Stomach smooth muscle (tissue), 2 donors: ENCODE measurements around the gene ZNF385B.

Experiments used
- H3K27ac ChIP-seq: one replicate; pipeline ENCODE4 v1.7.0; 2013; ENCODE audit warnings: mild to moderate bottlenecking, low read length, inconsistent platforms
- H3K27me3 ChIP-seq, 2 donors: one replicate each; pipeline ENCODE4 v1.7.0; 2013; ENCODE audit warnings: low read length in 2 of 2; ENCODE audit not compliant: insufficient read depth in 2 of 2, control insufficient read depth in 1 of 2
- H3K36me3 ChIP-seq, 2 donors: one replicate each; pipeline ENCODE4 v1.7.0; 2013; ENCODE audit warnings: low read length in 2 of 2; ENCODE audit not compliant: control insufficient read depth in 2 of 2, insufficient read depth in 2 of 2
- H3K4me1 ChIP-seq: one replicate; pipeline ENCODE4 v1.7.0; 2013; ENCODE audit warnings: low read length; ENCODE audit not compliant: control insufficient read depth, insufficient read depth
- H3K4me3 ChIP-seq, 2 donors: one replicate each; pipeline ENCODE4 v1.7.0; 2013; ENCODE audit warnings: low read length in 2 of 2
- H3K9ac ChIP-seq, 2 donors: one replicate each; pipeline ENCODE4 v1.7.0; 2013; ENCODE audit warnings: low read length in 2 of 2, mild to moderate bottlenecking in 1 of 2
- H3K9me3 ChIP-seq, 2 donors: one replicate each; pipeline ENCODE4 v1.7.0; 2013; ENCODE audit warnings: low read length in 2 of 2; ENCODE audit not compliant: control insufficient read depth in 2 of 2
- donor health status: healthy.
- donor health status: Pancreatic carcinoma.

Gene ZNF385B

GRCh38 chr2:179569831-179570233, 291.6 kb downstream of the ZNF385B start:
- Histone ChIP-seq H3K9ac (no peak overlapping the region), H3K4me1 (no peaks in the 10 kb centered on the region), H3K36me3 (no peaks in the 10 kb centered on the region), H3K27me3 (no peaks in the 10 kb centered on the region), H3K4me3 (no peak overlapping the region), H3K27ac (no peak overlapping the region), H3K9me3 (no peaks in the 10 kb centered on the region)

GRCh38 chr2:179565807-179566206, 295.6 kb downstream of the ZNF385B start:
- H3K4me3 ChIP-seq: no peak overlapping the region
- H3K9ac ChIP-seq: no peak overlapping the region
- no peaks in the 10 kb centered on the region for H3K9me3 ChIP-seq
- no peaks in the 10 kb centered on the region for H3K4me1 ChIP-seq
- no peaks in the 10 kb centered on the region for H3K27me3 ChIP-seq
- no peaks in the 10 kb centered on the region for H3K36me3 ChIP-seq
- no peak overlapping the region for H3K27ac ChIP-seq

GRCh38 chr2:179562330-179562885, 299.0 kb downstream of the ZNF385B start:
- Histone ChIP-seq H3K9ac (no peak overlapping the region), H3K9me3 (no peaks in the 10 kb centered on the region), H3K4me3 (no peak overlapping the region), H3K27me3 (no peaks in the 10 kb centered on the region), H3K4me1 (no peaks in the 10 kb centered on the region), H3K27ac (no peak overlapping the region), H3K36me3 (no peaks in the 10 kb centered on the region)

GRCh38 chr2:179561702-179562101, 299.7 kb downstream of the ZNF385B start:
- H3K9ac ChIP-seq: no peak overlapping the region
- no peak overlapping the region for H3K27ac ChIP-seq

GRCh38 chr2:179560257-179560735, 301.1 kb downstream of the ZNF385B start:
- no peaks in the 10 kb centered on the region for H3K9me3 ChIP-seq
- no peaks in the 10 kb centered on the region for H3K4me1 ChIP-seq
- H3K36me3 ChIP-seq: no peaks in the 10 kb centered on the region
- H3K4me3 ChIP-seq: no peak overlapping the region
- H3K27ac ChIP-seq: no peak overlapping the region
- no peak overlapping the region for H3K9ac ChIP-seq
- no peaks in the 10 kb centered on the region for H3K27me3 ChIP-seq

More at GRCh38 chr2:179561702-179562101, 299.7 kb downstream of the ZNF385B start:
- Histone ChIP-seq H3K27me3 (no peaks in the 10 kb centered on the region), H3K36me3 (no peaks in the 10 kb centered on the region), H3K9me3 (no peaks in the 10 kb centered on the region), H3K4me1 (no peaks in the 10 kb centered on the region), H3K4me3 (no peak overlapping the region)

GRCh38 chr2:179559108-179559806, 302.2 kb downstream of the ZNF385B start:
- H3K9ac ChIP-seq: no peak overlapping the region

GRCh38 chr2:179558010-179558934, 303.1 kb downstream of the ZNF385B start:
- no peak overlapping the region for H3K27ac ChIP-seq
- no peaks in the 10 kb centered on the region for H3K9me3 ChIP-seq
- H3K36me3 ChIP-seq: no peaks in the 10 kb centered on the region
- no peak overlapping the region for H3K4me3 ChIP-seq
- no peaks in the 10 kb centered on the region for H3K4me1 ChIP-seq
- no peak overlapping the region for H3K9ac ChIP-seq
- no peaks in the 10 kb centered on the region for H3K27me3 ChIP-seq

More at GRCh38 chr2:179559108-179559806, 302.2 kb downstream of the ZNF385B start:
- Histone ChIP-seq H3K36me3 (no peaks in the 10 kb centered on the region), H3K27me3 (no peaks in the 10 kb centered on the region), H3K4me3 (no peak overlapping the region), H3K9me3 (no peaks in the 10 kb centered on the region), H3K4me1 (no peaks in the 10 kb centered on the region), H3K27ac (no peak overlapping the region)

- Histone ChIP-seq H3K4me1 (no peaks in the 10 kb centered on the region), H3K27ac (no peak overlapping the region), H3K9ac (no peak overlapping the region), H3K9me3 (no peaks in the 10 kb centered on the region), H3K4me3 (no peak overlapping the region), H3K27me3 (no peaks in the 10 kb centered on the region), H3K36me3 (no peaks in the 10 kb centered on the region)
These were observed 305.0 kb downstream of the ZNF385B start for GRCh38 chr2:179556425-179556824.

GRCh38 chr2:179555691-179556283, 305.6 kb downstream of the ZNF385B start:
- Histone ChIP-seq H3K27me3 (no peaks in the 10 kb centered on the region), H3K4me3 (no peak overlapping the region), H3K36me3 (no peaks in the 10 kb centered on the region), H3K9ac (no peak overlapping the region), H3K9me3 (no peaks in the 10 kb centered on the region), H3K4me1 (no peaks in the 10 kb centered on the region), H3K27ac (no peak overlapping the region)

GRCh38 chr2:179554639-179555386, 306.6 kb downstream of the ZNF385B start:
- H3K4me1 ChIP-seq: no peaks in the 10 kb centered on the region
- H3K36me3 ChIP-seq: no peaks in the 10 kb centered on the region
- H3K4me3 ChIP-seq: no peak overlapping the region
- H3K9me3 ChIP-seq: no peaks in the 10 kb centered on the region
- H3K27ac ChIP-seq: no peak overlapping the region
- no peaks in the 10 kb centered on the region for H3K27me3 ChIP-seq
- no peak overlapping the region for H3K9ac ChIP-seq
